RCC 7860 (cell line): Measurements from ENCODE around the gene SKI.

Experiments used
- DNase-seq: peaks from one replicate; pipeline ENCODE4 v3.0.0-alpha.2; 2015; ENCODE audit warnings: low spot score
- FAIRE-seq: peaks from 2 replicates; lab custom pipeline; 2012; peaks lifted over from hg19 to GRCh38; lab: Jason Lieb, UNC

The SKI gene

GRCh38 chr1:2228157-2228594 lies at the start of gene SKI:
SKI (plus strand) TSS chr1:2228319; CDS start chr1:2228767, 448 bp downstream.
- FAIRE-seq (no peak), DNase-seq (no peak)

- DNase-seq (no peak), FAIRE-seq (no peak)
Measured at GRCh38 chr1:2178875-2179274, 49.2 kb upstream of the SKI start.

- DNase-seq (no peak), FAIRE-seq (no peak)
Measured at GRCh38 chr1:2179283-2180013, 48.7 kb upstream of the SKI start.

GRCh38 chr1:2180297-2181245 lies 47.5 kb upstream of the SKI start:
- FAIRE-seq (no peak), DNase-seq (peak; percentile 68)

- FAIRE-seq (no peak), DNase-seq (no peak)
Measured at GRCh38 chr1:2181271-2181670, 46.8 kb upstream of the SKI start.

GRCh38 chr1:2181752-2182151 lies 46.4 kb upstream of the SKI start:
- no peak for DNase-seq
- no peak for FAIRE-seq

- no peak for FAIRE-seq
- no peak for DNase-seq
Measured at GRCh38 chr1:2182376-2182775, 45.7 kb upstream of the SKI start.

GRCh38 chr1:2183937-2184334 lies 44.2 kb upstream of the SKI start:
- FAIRE-seq: no peak
- DNase-seq: no peak

GRCh38 chr1:2184531-2184930 lies 43.6 kb upstream of the SKI start:
- no peak for DNase-seq
- no peak for FAIRE-seq

- DNase-seq (no peak), FAIRE-seq (no peak)
Measured at GRCh38 chr1:2184934-2185333, 43.2 kb upstream of the SKI start.

- no peak for FAIRE-seq
- no peak for DNase-seq
Measured at GRCh38 chr1:2185880-2186855, 42.0 kb upstream of the SKI start.

- FAIRE-seq: no peak
- DNase-seq: no peak
Measured at GRCh38 chr1:2186901-2187300, 41.2 kb upstream of the SKI start.

GRCh38 chr1:2187619-2188018 lies 40.5 kb upstream of the SKI start:
- FAIRE-seq (no peak), DNase-seq (no peak)

- FAIRE-seq: no peak
Measured at GRCh38 chr1:2188336-2188735, 39.8 kb upstream of the SKI start.

GRCh38 chr1:2189459-2190425 lies 38.4 kb upstream of the SKI start:
- FAIRE-seq (peak; percentile 85), DNase-seq (peak; percentile 90)

More at GRCh38 chr1:2188336-2188735, 39.8 kb upstream of the SKI start:
- DNase-seq: no peak

- FAIRE-seq: no peak
Measured at GRCh38 chr1:2190491-2190976, 37.6 kb upstream of the SKI start.

GRCh38 chr1:2192031-2192995 lies 35.8 kb upstream of the SKI start:
- FAIRE-seq: no peak
- no peak for DNase-seq

More at GRCh38 chr1:2190491-2190976, 37.6 kb upstream of the SKI start:
- no peak for DNase-seq
